B cell (primary cell): ENCODE data around the gene PGA3. TPM values are rescaled to one million over a fixed set of nuclear protein-coding genes. Genes with fewer than 3 reads are reported as not detected.

ENCODE experiments used
- ATAC-seq: fragments of 200-7000 bp; cut with Tn5 transposase; one replicate; pipeline ENCODE4 v1.10.0; 2021; ENCODE audit warnings: low read depth, mild to moderate bottlenecking, moderate number of reproducible peaks, moderate library complexity
- CTCF ChIA-PET: fragments of 350-600 bp; sonication (Branson Sonifier 250); formaldehyde crosslinking; loops from one replicate; lab custom pipeline; 2021; ENCODE audit warnings: antibody characterized with exemption, inconsistent platforms; lab: Charles Lee
- POLR2A ChIA-PET: fragments of 350-600 bp; sonication (Branson Sonifier 250); formaldehyde crosslinking; loops from one replicate; lab custom pipeline; 2021; ENCODE audit warnings: antibody characterized with exemption; lab: Charles Lee
- DNase-seq: peaks from one replicate; pipeline ENCODE4 v3.0.0; 2013
- H2AFZ ChIP-seq: 2 replicates; pipeline ENCODE4 v1.6.1; 2012; ENCODE audit warnings: mild to moderate bottlenecking, low read depth, low read length; ENCODE audit not compliant: insufficient read depth, poor library complexity, severe bottlenecking
- H3K27ac ChIP-seq, 2 donors: 1 replicate in 1 of 2; 2 replicates in 1 of 2; pipeline ENCODE4 v1.5.1; 2012 to 2013; ENCODE audit warnings: low read length in 2 of 2, mild to moderate bottlenecking in 2 of 2, moderate library complexity in 1 of 2
- H3K27me3 ChIP-seq, 4 experiments: fragments of 200-600 bp in 1 of 4; sonication (generic) in 1 of 4; replicated peaks in 1 of 4; 1 replicate in 2 of 4; 2 replicates in 2 of 4; pipeline versions ENCODE4 v1.6.1 to v1.7.0; 2013 to 2016; ENCODE audit warnings: low read length in 3 of 4, mild to moderate bottlenecking in 2 of 4, mixed read lengths in 1 of 4, moderate library complexity in 1 of 4; ENCODE audit not compliant: insufficient read depth in 4 of 4, control insufficient read depth in 3 of 4; ENCODE audit errors: control extremely low read depth in 1 of 4
- H3K36me3 ChIP-seq, 2 experiments: replicated peaks in 1 of 2; 1 replicate in 1 of 2; 2 replicates in 1 of 2; pipeline versions ENCODE4 v1.6.1 to v1.7.1; 2013; ENCODE audit warnings: low read length in 1 of 2; ENCODE audit not compliant: insufficient read depth in 2 of 2, control insufficient read depth in 1 of 2; ENCODE audit errors: control extremely low read depth in 1 of 2, extremely low read depth in 1 of 2
- H3K4me1 ChIP-seq, 2 donors: fragments of 200-600 bp in 1 of 2; sonication (generic) in 1 of 2; 1 replicate in 1 of 2; 2 replicates in 1 of 2; pipeline versions ENCODE4 v1.5.1 to v1.6.1; 2013 to 2017; ENCODE audit warnings: low read length in 2 of 2; ENCODE audit not compliant: control insufficient read depth in 2 of 2, insufficient read depth in 2 of 2
- H3K4me2 ChIP-seq: replicated peaks from 2 replicates; pipeline ENCODE3; 2012; ENCODE audit warnings: mild to moderate bottlenecking, low read depth, low read length; ENCODE audit not compliant: poor library complexity, severe bottlenecking
- H3K4me3 ChIP-seq, 5 experiments: fragments of 200-600 bp in 1 of 5; sonication (generic) in 1 of 5; 1 replicate in 3 of 5; 2 replicates in 2 of 5; pipeline versions ENCODE4 v1.5.1 to v1.7.0; 2011 to 2016; ENCODE audit warnings: low read length in 4 of 5, mild to moderate bottlenecking in 4 of 5, low read depth in 2 of 5, control low read depth in 1 of 5, moderate library complexity in 1 of 5; ENCODE audit not compliant: insufficient read depth in 1 of 5; ENCODE audit errors: control extremely low read depth in 1 of 5, extremely low read depth in 1 of 5
- H3K79me2 ChIP-seq: fragments of 200-600 bp; sonication (generic); one replicate; pipeline ENCODE4 v1.6.0; 2016; ENCODE audit warnings: low read length; ENCODE audit not compliant: control insufficient read depth, insufficient read depth
- H3K9ac ChIP-seq: fragments of 200-600 bp; sonication (generic); 2 replicates; pipeline ENCODE4 v1.6.1; 2017; ENCODE audit warnings: mild to moderate bottlenecking, low read length, moderate library complexity
- H3K9me3 ChIP-seq, 3 donors: one replicate each; pipeline versions ENCODE4 v1.6.1 to v1.7.1; 2013; ENCODE audit warnings: low read length in 2 of 3; ENCODE audit not compliant: control insufficient read depth in 2 of 3, insufficient read depth in 1 of 3; ENCODE audit errors: control extremely low read depth in 1 of 3
- H4K20me1 ChIP-seq: 2 replicates; pipeline ENCODE4 v1.6.0; 2012; ENCODE audit warnings: mild to moderate bottlenecking, low read length; ENCODE audit not compliant: insufficient read depth, control insufficient read depth, poor library complexity, severe bottlenecking
- H3K27ac Mint-ChIP-seq: one replicate; pipeline ENCODE4 v1.8.0; 2021; ENCODE audit warnings: mixed read lengths
- H3K27me3 Mint-ChIP-seq: one replicate; pipeline ENCODE4 v1.8.0; 2021; ENCODE audit warnings: mixed read lengths
- H3K4me1 Mint-ChIP-seq: one replicate; pipeline ENCODE4 v1.8.0; 2021; ENCODE audit warnings: mixed read lengths
- H3K4me3 Mint-ChIP-seq: one replicate; pipeline ENCODE4 v1.8.0; 2021; ENCODE audit warnings: mixed read lengths
- H3K9me3 Mint-ChIP-seq: one replicate; pipeline ENCODE4 v1.8.0; 2022; ENCODE audit warnings: mixed read lengths; ENCODE audit not compliant: insufficient read depth
- EZH2 ChIP-seq: IDR thresholded peaks from 2 replicates; pipeline ENCODE4 v1.6.1; 2012; ENCODE audit warnings: borderline replicate concordance, low read depth, mild to moderate bottlenecking, moderate library complexity, low read length; ENCODE audit not compliant: insufficient read depth, poor library complexity, severe bottlenecking
- WGBS: methylation state at CpG from one replicate; pipeline ENCODE4 v1.1.5; 2013; ENCODE audit warnings: missing lambda C conversion rate; ENCODE audit not compliant: insufficient coverage; 5-methylcytosine and 5-hydroxymethylcytosine counted together
- intact Hi-C: fragments of 100-400 bp; cut with micrococcal nuclease; formaldehyde crosslinking; loops from one replicate; pipeline ENCODE4 v1.10.0; 2022
- polyA plus RNA-seq: library from polyadenylated mRNA; depleted of rRNA; stranded (reverse); fragments of >200 nt; gene quantifications from 2 replicates; pipeline ENCODE4 v1.2.3, GENCODE V29; 2012
- total RNA-seq, 2 donors: library from RNA; stranded (reverse); fragments of 120-200 nt in 1 of 2; gene quantifications; 1 replicate in 1 of 2; 2 replicates in 1 of 2; pipeline versions ENCODE4 v1.2.3 to v1.2.4, GENCODE V29; 2013 to 2022
- TF ChIP-seq, protein P1 (sequence below): fragments of 200-600 bp; IDR thresholded peaks from one replicate; pipeline ENCODE4 v1.8.0; 2022; ENCODE audit warnings: antibody characterized with exemption, mild to moderate bottlenecking

PGA3 gene
- total and polyA plus RNA-seq, 2 donors (not counting 1 experiment from before 2014, with no cell fraction given), result not detected

DNA sequence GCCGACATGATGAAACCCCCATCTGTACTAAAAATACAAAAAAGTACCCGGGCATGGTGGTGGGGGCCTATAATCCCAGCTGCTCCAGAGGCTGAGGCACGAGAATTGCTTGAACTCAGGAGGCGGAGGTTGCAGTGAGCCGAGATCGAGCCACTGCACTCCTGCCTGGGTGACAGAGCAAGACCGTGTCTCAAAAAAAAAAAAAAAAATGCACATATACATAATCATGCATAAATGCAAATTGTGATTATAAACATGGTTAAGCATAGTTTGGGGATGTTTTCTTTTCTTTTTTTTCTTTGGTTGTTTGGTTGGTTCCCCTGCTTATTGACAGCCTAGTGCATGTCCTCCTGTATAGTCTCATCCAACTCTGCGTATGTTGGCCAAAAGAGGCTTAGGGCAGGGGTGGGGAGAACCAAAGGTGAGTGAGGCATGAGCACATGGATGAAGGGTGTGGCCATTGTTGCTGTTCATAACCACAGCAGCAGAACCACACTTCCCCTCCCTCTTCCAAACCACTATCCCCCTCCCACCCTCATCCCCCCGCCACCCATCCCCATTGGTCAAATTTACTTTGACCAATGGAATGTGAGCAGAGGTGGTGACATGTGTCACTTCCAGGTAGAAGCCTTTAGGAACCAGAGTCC lies 35.1 kb upstream of the PGA3 start:
- Histone ChIP-seq H3K27ac (no peak overlapping the region), H3K27me3 (no peaks in the 10 kb centered on the region), H3K9ac (no peak overlapping the region), H3K79me2 (peaks cover 7% of the 10 kb centered on the region), H3K36me3 (no peaks in the 10 kb centered on the region), H2AFZ (peak overlapping the region; percentile 28), H3K9me3 (peaks cover 0 to 12% (median 2%) of the 10 kb centered on the region in 3 donors), H3K4me3 (no peak overlapping the region), H3K4me1 (peaks cover 56 to 58% of the 10 kb centered on the region in 2 donors), H3K4me2 (peak overlapping the region; percentile 72), H4K20me1 (no peaks in the 10 kb centered on the region)
- no peak for ATAC-seq
- Mint-ChIP-seq H3K27me3 (no peaks in the 10 kb centered on the region), H3K4me3 (no peak overlapping the region), H3K4me1 (peaks cover 54% of the 10 kb centered on the region), H3K9me3 (peaks cover 4% of the 10 kb centered on the region), H3K27ac (peak overlapping the region; percentile 46)
- CTCF ChIA-PET, result interaction anchor here (0.6 to 1.0 kb wide), 2 partner anchors 19 to 337 kb away, joined by 3 to 4 read pairs; no protein-coding TSS in a partner anchor
- no peak for TF ChIP-seq EZH2
- TF ChIP-seq, protein P1, sequence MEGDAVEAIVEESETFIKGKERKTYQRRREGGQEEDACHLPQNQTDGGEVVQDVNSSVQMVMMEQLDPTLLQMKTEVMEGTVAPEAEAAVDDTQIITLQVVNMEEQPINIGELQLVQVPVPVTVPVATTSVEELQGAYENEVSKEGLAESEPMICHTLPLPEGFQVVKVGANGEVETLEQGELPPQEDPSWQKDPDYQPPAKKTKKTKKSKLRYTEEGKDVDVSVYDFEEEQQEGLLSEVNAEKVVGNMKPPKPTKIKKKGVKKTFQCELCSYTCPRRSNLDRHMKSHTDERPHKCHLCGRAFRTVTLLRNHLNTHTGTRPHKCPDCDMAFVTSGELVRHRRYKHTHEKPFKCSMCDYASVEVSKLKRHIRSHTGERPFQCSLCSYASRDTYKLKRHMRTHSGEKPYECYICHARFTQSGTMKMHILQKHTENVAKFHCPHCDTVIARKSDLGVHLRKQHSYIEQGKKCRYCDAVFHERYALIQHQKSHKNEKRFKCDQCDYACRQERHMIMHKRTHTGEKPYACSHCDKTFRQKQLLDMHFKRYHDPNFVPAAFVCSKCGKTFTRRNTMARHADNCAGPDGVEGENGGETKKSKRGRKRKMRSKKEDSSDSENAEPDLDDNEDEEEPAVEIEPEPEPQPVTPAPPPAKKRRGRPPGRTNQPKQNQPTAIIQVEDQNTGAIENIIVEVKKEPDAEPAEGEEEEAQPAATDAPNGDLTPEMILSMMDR, result no peak
- intact Hi-C loops, result loop anchor here (10.0 kb wide), 1 partner anchor 267 kb away; the partner anchor contains the start of gene SDHAF2
- POLR2A ChIA-PET, result no interaction called here
- WGBS, result 91% methylated on average over 4 of the region's 9 CpGs
- no peak for DNase-seq

DNA sequence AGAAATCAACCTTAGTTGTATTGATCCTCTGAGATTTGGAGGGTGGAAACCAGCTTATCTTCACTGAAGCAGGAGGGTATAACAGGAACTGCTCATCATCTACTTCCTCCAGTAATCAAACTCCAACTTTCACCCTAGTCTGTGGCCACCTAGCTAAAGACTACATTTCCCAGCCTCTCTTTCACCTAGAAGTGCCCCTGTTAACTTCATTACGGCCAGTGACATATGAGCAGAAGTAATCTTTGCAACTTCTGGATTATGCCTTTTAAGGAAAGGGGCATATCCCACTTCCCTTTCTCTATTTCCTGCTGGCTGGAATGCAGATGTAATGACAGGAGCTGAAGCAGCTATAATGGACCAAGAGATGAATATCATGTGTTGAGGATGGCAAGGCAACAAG lies 34.5 kb upstream of the PGA3 start:
- TF ChIP-seq EZH2, result no peak
- TF ChIP-seq, protein P1, result no peak
- POLR2A ChIA-PET, result no interaction called here
- H3K9me3 ChIP-seq, result peaks cover 0 to 14% (median 2%) of the 10 kb centered on the region in 3 donors
- DNase-seq (no peak), ATAC-seq (no peak)
- peak overlapping the region; percentile 52 for H3K27ac Mint-ChIP-seq
- peaks cover 49 to 53% of the 10 kb centered on the region in 2 donors for H3K4me1 ChIP-seq
- peaks cover 2% of the 10 kb centered on the region for H3K27me3 Mint-ChIP-seq
- intact Hi-C loops, result loop anchor here (10.0 kb wide), 1 partner anchor 266 kb away; the partner anchor contains the start of gene SDHAF2
- H3K9ac ChIP-seq, result no peak overlapping the region
- H3K4me3 Mint-ChIP-seq, result no peak overlapping the region
- no peaks in the 10 kb centered on the region for H3K27me3 ChIP-seq
- H3K9me3 Mint-ChIP-seq, result peaks cover 4% of the 10 kb centered on the region
- H4K20me1 ChIP-seq, result no peaks in the 10 kb centered on the region
- H3K79me2 ChIP-seq, result peaks cover 7% of the 10 kb centered on the region
- H3K27ac ChIP-seq, result no peak overlapping the region
- CTCF ChIA-PET, result interaction anchor here (0.6 kb wide), 1 partner anchor 19 kb away, joined by 3 read pairs; no protein-coding TSS in a partner anchor
- peak overlapping the region; percentile 72 for H3K4me2 ChIP-seq
- no peaks in the 10 kb centered on the region for H3K36me3 ChIP-seq
- H3K4me1 Mint-ChIP-seq, result peaks cover 52% of the 10 kb centered on the region
- H3K4me3 ChIP-seq, result no peak overlapping the region
- WGBS, result no CpG with 5 or more reads among the region's 1 CpG
- H2AFZ ChIP-seq, result peak overlapping the region; percentile 28
